HCT116 (cell line): ENCODE measurements around the gene SLC6A11. TPM values are rescaled to one million over a fixed set of nuclear protein-coding genes. Genes with fewer than 3 reads are reported as not detected.

Experiments
- ATAC-seq: fragments of 200-7000 bp; cut with Tn5 transposase; 2 replicates; pipeline ENCODE4 v1.9.1; 2020; ENCODE audit warnings: mild to moderate bottlenecking, moderate library complexity
- BruUV-seq: library from RNA; stranded (reverse); fragments of 400-500 nt; replicated peaks from 2 replicates; lab custom pipeline; 2021; lab: Mats Ljungman, UMichigan
- CTCF ChIA-PET: fragments of 300-600 bp; sonication (Branson Sonifier 250); formaldehyde crosslinking; loops from one replicate; lab custom pipeline; 2021; ENCODE audit warnings: antibody characterized with exemption; lab: Charles Lee
- POLR2A ChIA-PET: fragments of 300-600, 350-600 bp; sonication (Branson Sonifier 250); formaldehyde crosslinking; loops from one replicate; lab custom pipeline; 2021; ENCODE audit warnings: antibody characterized with exemption; lab: Charles Lee
- RAD21 ChIA-PET, 2 experiments: fragments of 300-600 bp; sonication (Branson Sonifier 250); formaldehyde crosslinking; loops; one replicate each; lab custom pipeline; 2023; ENCODE audit warnings: low total read pairs in 2 of 2; ENCODE audit not compliant: uncharacterized antibody in 2 of 2, unreplicated experiment in 2 of 2, low non-redundant PET in 1 of 2; lab: Charles Lee
- DNase-seq: peaks from one replicate; pipeline ENCODE4 v3.0.0-alpha.2; 2010; ENCODE audit warnings: low read depth, low spot score
- H2AFZ ChIP-seq: fragments of 200-600 bp; shearing (Covaris generic), sonication (generic); 2 replicates; pipeline ENCODE4 v1.6.1; 2017; ENCODE audit warnings: low read depth, mixed run types, mixed read lengths, antibody characterized with exemption, low read length; ENCODE audit not compliant: poor library complexity, severe bottlenecking
- H3K27ac ChIP-seq: 2 replicates; pipeline ENCODE4 v1.5.1; 2012; ENCODE audit warnings: low read depth, low read length
- H3K27me3 ChIP-seq: fragments of 200-600 bp; sonication (generic); 2 replicates; pipeline ENCODE4 v1.6.1; 2016; ENCODE audit warnings: mixed run types, low read length, mixed read lengths; ENCODE audit not compliant: insufficient read depth
- H3K36me3 ChIP-seq, 2 experiments: fragments of 200-500 bp in 1 of 2; fragments of 200-600 bp in 1 of 2; sonication (Bioruptor generic) in 1 of 2; sonication (generic) in 1 of 2; 2 replicates each; pipeline versions ENCODE4 v1.5.1 to v1.6.1; 2014 to 2016; ENCODE audit warnings: low read length in 2 of 2, inconsistent platforms in 1 of 2, mixed read lengths in 1 of 2, mixed run types in 1 of 2; ENCODE audit not compliant: insufficient read depth in 2 of 2, control insufficient read depth in 1 of 2
- H3K4me1 ChIP-seq, 2 experiments: fragments of 200-600 bp in 1 of 2; sonication (generic) in 1 of 2; 2 replicates each; pipeline versions ENCODE4 v1.5.1 to v1.6.1; 2012 to 2017; ENCODE audit warnings: low read length in 2 of 2, inconsistent platforms in 1 of 2, mild to moderate bottlenecking in 1 of 2, mixed read lengths in 1 of 2, mixed run types in 1 of 2, moderate library complexity in 1 of 2; ENCODE audit not compliant: insufficient read depth in 2 of 2, control insufficient read depth in 1 of 2
- H3K4me2 ChIP-seq: fragments of 200-600 bp; sonication (generic); 2 replicates; pipeline ENCODE4 v1.6.1; 2017; ENCODE audit warnings: mixed run types, low read length, mixed read lengths
- H3K4me3 ChIP-seq, 2 experiments: fragments of 200-600 bp in 1 of 2; sonication (generic) in 1 of 2; replicated peaks in 1 of 2; 2 replicates each; pipeline ENCODE4 v1.5.1; 2011 to 2016; ENCODE audit warnings: low read length in 2 of 2, control low read depth in 1 of 2, low read depth in 1 of 2, mild to moderate bottlenecking in 1 of 2, mixed read lengths in 1 of 2, mixed run types in 1 of 2
- H3K79me2 ChIP-seq: fragments of 200-600 bp; sonication (generic); 2 replicates; pipeline ENCODE4 v1.6.1; 2017; ENCODE audit warnings: mild to moderate bottlenecking, mixed run types, low read length, moderate library complexity, mixed read lengths; ENCODE audit not compliant: insufficient read depth
- H3K9ac ChIP-seq: fragments of 200-600 bp; sonication (generic); 2 replicates; pipeline ENCODE4 v1.6.1; 2016; ENCODE audit warnings: low read length, mixed read lengths
- H3K9me2 ChIP-seq: fragments of 200-600 bp; sonication (generic), shearing (Covaris generic); 2 replicates; pipeline ENCODE4 v1.6.1; 2017; ENCODE audit warnings: mixed run types, mild to moderate bottlenecking, moderate library complexity; ENCODE audit not compliant: insufficient read depth
- H3K9me3 ChIP-seq, 2 experiments: fragments of 200-500 bp in 1 of 2; fragments of 200-600 bp in 1 of 2; sonication (Bioruptor generic) in 1 of 2; sonication (generic) in 1 of 2; 2 replicates each; pipeline ENCODE4 v1.6.1; 2014 to 2017; ENCODE audit warnings: low read length in 2 of 2, mixed read lengths in 2 of 2, inconsistent platforms in 1 of 2, low read depth in 1 of 2, mild to moderate bottlenecking in 1 of 2, mixed run types in 1 of 2, moderate library complexity in 1 of 2; ENCODE audit not compliant: control insufficient read depth in 1 of 2, insufficient read depth in 1 of 2
- H4K20me1 ChIP-seq: fragments of 200-600 bp; sonication (generic), shearing (Covaris generic); 2 replicates; pipeline ENCODE4 v1.6.1; 2017; ENCODE audit warnings: mixed run types, mild to moderate bottlenecking, moderate library complexity; ENCODE audit not compliant: insufficient read depth
- ATF3 ChIP-seq: IDR thresholded peaks from 2 replicates; pipeline ENCODE4 v1.6.1; 2012
- POLR2A ChIP-seq: IDR thresholded peaks from 2 replicates; pipeline ENCODE4 v1.7.0; 2011; ENCODE audit warnings: borderline replicate concordance; ENCODE audit not compliant: insufficient read depth, insufficient read length; ENCODE audit errors: extremely low read depth
- RAD21 ChIP-seq: IDR thresholded peaks from 2 replicates; pipeline ENCODE4 v1.6.1; 2012; ENCODE audit warnings: low read depth, mild to moderate bottlenecking
- REST ChIP-seq: IDR thresholded peaks from 2 replicates; pipeline ENCODE4 v1.6.1; 2012; ENCODE audit warnings: low read depth
- ZNF274 ChIP-seq: fragments of 200-500 bp; sonication (Bioruptor generic); IDR thresholded peaks from 2 replicates; pipeline ENCODE4 v1.6.1; 2014; ENCODE audit warnings: mild to moderate bottlenecking, low read depth, low read length, inconsistent platforms
- intact Hi-C: fragments of 100-400 bp; cut with micrococcal nuclease; formaldehyde crosslinking; loops from 2 replicates; pipeline ENCODE4 v1.10.0; 2022
- total RNA-seq: library from RNA; stranded (reverse); gene quantifications from one replicate; pipeline ENCODE4 v1.2.1, GENCODE V29; 2021; ENCODE audit not compliant: unreplicated experiment

The SLC6A11 gene
- total RNA-seq, 1 experiment from 2014 or later = not detected

GRCh38 chr3:10970306-10970960 is 154.4 kb downstream of the SLC6A11 start (continued):
- TF ChIP-seq ZNF274 (no peak), RAD21 (no peak), REST (no peak)

- no peak overlapping the region for H3K4me2 ChIP-seq
- H2AFZ ChIP-seq = no peak overlapping the region
- H3K27ac ChIP-seq = no peak overlapping the region
- H3K9me2 ChIP-seq = no peaks in the 10 kb centered on the region
- CTCF ChIA-PET = no interaction called here
- intact Hi-C loops = no loop called here
- H3K27me3 ChIP-seq = peaks cover 65% of the 10 kb centered on the region
- no peak overlapping the region for H3K9ac ChIP-seq
- POLR2A ChIA-PET = no interaction called here
- H3K4me1 ChIP-seq = no peaks in the 10 kb centered on the region
- H4K20me1 ChIP-seq = no peaks in the 10 kb centered on the region
- no TSS peak for BruUV-seq
- no peak for ATAC-seq
- RAD21 ChIA-PET = no interaction called here
- TF ChIP-seq RAD21 (no peak), ATF3 (no peak), POLR2A (no peak)
- H3K36me3 ChIP-seq = no peaks in the 10 kb centered on the region
- DNase-seq = no peak
- no peaks in the 10 kb centered on the region for H3K9me3 ChIP-seq
- no peaks in the 10 kb centered on the region for H3K79me2 ChIP-seq
- H3K4me3 ChIP-seq = no peak overlapping the region
Measured at GRCh38 chr3:10972072-10972782, 156.2 kb downstream of the SLC6A11 start.
